Measurements from ENCODE around the gene ZMPSTE24.

Gene ZMPSTE24

DNA sequence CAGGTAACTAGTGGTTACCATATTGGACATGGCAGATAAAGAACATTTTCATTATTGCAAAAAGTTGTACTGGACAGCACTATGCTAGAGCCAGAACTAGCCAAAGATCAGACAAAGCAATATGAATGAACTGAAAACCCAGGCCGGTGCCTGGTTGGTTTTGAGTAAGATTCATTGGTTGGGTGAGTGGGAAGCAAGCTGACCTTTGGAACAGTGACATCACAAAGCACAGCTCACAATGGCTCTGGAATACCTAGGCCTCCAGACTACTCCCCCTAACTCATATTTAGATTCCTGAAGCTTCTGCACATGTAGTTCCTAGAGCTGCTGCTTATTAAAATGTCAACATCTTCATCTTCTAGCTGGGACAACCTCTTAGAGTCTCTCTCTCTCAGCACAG, 10.4 kb upstream of the ZMPSTE24 start, which contains the start of gene TMCO2:
Gene TMCO2 (plus strand): TSS at position 283 of the 400 bp plus-strand sequence. CDS start 57 bp downstream, at position 340.
- TF ChIP-seq, protein P1, sequence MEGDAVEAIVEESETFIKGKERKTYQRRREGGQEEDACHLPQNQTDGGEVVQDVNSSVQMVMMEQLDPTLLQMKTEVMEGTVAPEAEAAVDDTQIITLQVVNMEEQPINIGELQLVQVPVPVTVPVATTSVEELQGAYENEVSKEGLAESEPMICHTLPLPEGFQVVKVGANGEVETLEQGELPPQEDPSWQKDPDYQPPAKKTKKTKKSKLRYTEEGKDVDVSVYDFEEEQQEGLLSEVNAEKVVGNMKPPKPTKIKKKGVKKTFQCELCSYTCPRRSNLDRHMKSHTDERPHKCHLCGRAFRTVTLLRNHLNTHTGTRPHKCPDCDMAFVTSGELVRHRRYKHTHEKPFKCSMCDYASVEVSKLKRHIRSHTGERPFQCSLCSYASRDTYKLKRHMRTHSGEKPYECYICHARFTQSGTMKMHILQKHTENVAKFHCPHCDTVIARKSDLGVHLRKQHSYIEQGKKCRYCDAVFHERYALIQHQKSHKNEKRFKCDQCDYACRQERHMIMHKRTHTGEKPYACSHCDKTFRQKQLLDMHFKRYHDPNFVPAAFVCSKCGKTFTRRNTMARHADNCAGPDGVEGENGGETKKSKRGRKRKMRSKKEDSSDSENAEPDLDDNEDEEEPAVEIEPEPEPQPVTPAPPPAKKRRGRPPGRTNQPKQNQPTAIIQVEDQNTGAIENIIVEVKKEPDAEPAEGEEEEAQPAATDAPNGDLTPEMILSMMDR (IDR thresholded peaks at IDR 0.05; ENCODE audit: control insufficient read depth, extremely low read depth, insufficient read depth): no peak
- DNase-seq (ENCODE audit: low read depth): no peak
- H3K4me3 ChIP-seq (ENCODE audit: low read depth, low read length): no peak within 1 kb of the TSS

DNA sequence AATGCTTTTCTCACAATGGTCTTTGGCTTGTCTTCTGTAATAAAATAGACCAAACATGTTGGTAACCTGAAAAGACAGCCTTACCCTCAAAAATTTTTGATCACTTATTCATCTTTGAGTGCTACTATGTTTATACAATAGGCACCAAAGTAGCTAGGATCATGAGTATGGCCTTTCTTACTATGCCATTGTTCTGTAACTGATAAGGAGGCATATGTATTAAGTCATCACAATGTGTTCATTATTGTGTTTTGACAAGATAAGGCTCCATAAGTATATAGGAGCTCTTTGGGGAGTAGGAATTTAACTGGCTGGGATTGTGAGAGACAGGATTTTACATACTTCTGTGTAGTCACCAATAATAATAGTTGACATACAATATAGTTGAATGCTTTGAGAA, 9.6 kb upstream of the ZMPSTE24 start:
- DNase-seq (ENCODE audit: low read depth): no peak
- H3K4me3 ChIP-seq (ENCODE audit: low read depth, low read length): no peak overlapping the region
- TF ChIP-seq, protein P1 (IDR thresholded peaks at IDR 0.05; ENCODE audit: control insufficient read depth, extremely low read depth, insufficient read depth): no peak

GRCh38 chr1:40251456-40251855, 6.6 kb upstream of the ZMPSTE24 start:
- TF ChIP-seq, protein P1 (IDR thresholded peaks at IDR 0.05; ENCODE audit: control insufficient read depth, extremely low read depth, insufficient read depth): no peak
- DNase-seq (ENCODE audit: low read depth): no peak
- H3K4me3 ChIP-seq (ENCODE audit: low read depth, low read length): no peak overlapping the region

DNA sequence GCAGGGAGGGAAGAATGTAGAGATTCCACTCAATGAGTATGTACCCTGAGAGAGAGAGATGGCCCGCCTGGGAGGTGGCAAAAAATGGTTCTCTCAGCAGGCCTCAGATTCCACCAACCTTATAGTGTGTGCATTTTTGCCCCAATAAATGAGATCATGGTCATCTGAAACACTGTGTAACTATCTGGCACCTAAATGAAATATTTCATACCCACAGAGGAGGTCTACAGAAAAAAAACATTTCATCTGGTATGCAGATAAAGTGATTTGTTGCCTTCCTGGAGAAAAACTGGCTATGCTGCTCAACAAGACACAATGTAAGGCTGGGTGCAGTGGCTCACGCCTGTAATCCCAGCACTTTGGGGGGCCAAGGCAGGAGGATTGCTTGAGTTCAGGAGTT, 5.4 kb upstream of the ZMPSTE24 start:
- DNase-seq (ENCODE audit: low read depth): no peak
- TF ChIP-seq, protein P1 (IDR thresholded peaks at IDR 0.05; ENCODE audit: control insufficient read depth, extremely low read depth, insufficient read depth): no peak
- no peak overlapping the region for H3K4me3 ChIP-seq (ENCODE audit: low read depth, low read length)

DNA sequence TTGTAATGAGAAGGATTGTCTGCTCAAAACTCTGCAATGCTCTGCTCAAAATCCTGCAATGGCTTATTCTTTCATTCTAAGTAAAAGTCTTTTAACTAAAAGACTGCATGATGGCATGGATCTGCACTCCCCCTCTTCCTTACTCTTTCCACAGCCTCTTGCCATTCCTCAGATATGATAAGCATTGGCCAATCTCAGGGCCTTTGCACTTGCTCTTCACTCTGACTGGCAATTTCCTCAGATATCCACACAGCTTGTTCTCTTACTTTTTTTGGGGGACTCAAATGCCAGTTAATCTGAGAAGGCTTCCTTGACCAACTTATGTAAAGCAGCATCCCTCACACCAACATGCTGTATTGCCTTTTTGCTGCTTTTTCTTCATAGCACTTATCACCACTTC, 2.8 kb upstream of the ZMPSTE24 start:
- no peak for DNase-seq (ENCODE audit: low read depth)
- no peak overlapping the region for H3K4me3 ChIP-seq (ENCODE audit: low read depth, low read length)
- TF ChIP-seq, protein P1 (IDR thresholded peaks at IDR 0.05; ENCODE audit: control insufficient read depth, extremely low read depth, insufficient read depth): no peak

- TF ChIP-seq, protein P1 (IDR thresholded peaks at IDR 0.05; ENCODE audit: control insufficient read depth, extremely low read depth, insufficient read depth): no peak
- peak overlapping the region; percentile 100 for H3K4me3 ChIP-seq (ENCODE audit: low read depth, low read length)
- no peak for DNase-seq (ENCODE audit: low read depth)
These were observed 1.5 kb upstream of the ZMPSTE24 start for GRCh38 chr1:40256401-40257084.

DNA sequence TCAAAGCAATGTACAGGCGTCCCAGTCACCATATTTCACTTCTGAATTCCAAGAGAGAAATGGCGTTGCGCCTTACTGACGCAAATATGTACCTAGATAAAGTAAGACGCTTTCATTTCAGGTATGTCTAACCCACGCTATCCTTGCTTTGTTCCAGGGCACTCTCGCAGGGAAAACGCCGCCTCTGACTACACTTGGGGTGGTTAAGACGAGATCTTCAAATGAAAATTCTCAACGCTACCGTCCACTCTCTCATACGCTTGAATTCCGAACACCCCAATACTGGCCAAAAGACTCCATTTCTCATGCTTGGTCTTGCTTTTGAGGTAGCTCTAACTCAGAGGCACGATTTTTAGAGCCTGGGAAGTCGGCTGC, 736 bp upstream of the ZMPSTE24 start:
- TF ChIP-seq, protein P1 (IDR thresholded peaks at IDR 0.05; ENCODE audit: control insufficient read depth, extremely low read depth, insufficient read depth): no peak
- DNase-seq (ENCODE audit: low read depth): peak; percentile 23
- peak overlapping the region; percentile 100 for H3K4me3 ChIP-seq (ENCODE audit: low read depth, low read length)

Measured in LNCaP clone FGC (cell line).